PFSK-1 (cell line): ENCODE data around the gene ARHGAP15.

Source experiments
- FOXP2 ChIP-seq: optimal IDR thresholded peaks from 2 replicates; pipeline ENCODE3; 2011; ENCODE audit warnings: borderline replicate concordance, control low read depth, inconsistent platforms; ENCODE audit not compliant: insufficient read depth; ENCODE audit errors: extremely low read length, extremely low read depth
- POLR2AphosphoS5 ChIP-seq: IDR thresholded peaks from 2 replicates; pipeline ENCODE4 v1.6.1; 2012; ENCODE audit warnings: low read depth, mild to moderate bottlenecking, control low read depth, low read length, moderate library complexity
- REST ChIP-seq, 2 experiments: IDR thresholded peaks; 2 replicates each; pipeline versions ENCODE4 v1.6.1 to v1.8.0; 2011 to 2012; ENCODE audit warnings: low read depth in 2 of 2, low read length in 2 of 2, control low read depth in 1 of 2, inconsistent platforms in 1 of 2, mild to moderate bottlenecking in 1 of 2, moderate library complexity in 1 of 2; ENCODE audit not compliant: insufficient read depth in 1 of 2
- SIN3A ChIP-seq: IDR thresholded peaks from 2 replicates; pipeline ENCODE4 v1.6.1; 2012; ENCODE audit warnings: mild to moderate bottlenecking, low read length, moderate library complexity, borderline replicate concordance; ENCODE audit not compliant: insufficient read depth
- TAF1 ChIP-seq: IDR thresholded peaks from 2 replicates; pipeline ENCODE4 v1.6.1; 2012; ENCODE audit warnings: low read length, control low read depth, borderline replicate concordance; ENCODE audit not compliant: insufficient read depth

Gene ARHGAP15

GRCh38 chr2:143121079-143121478, 8.1 kb upstream of the ARHGAP15 start:
- TF ChIP-seq TAF1: no peak
- no peak for TF ChIP-seq FOXP2
- no peak for TF ChIP-seq REST (IDR thresholded peaks at IDR 0.05; ENCODE audit: insufficient read depth in 1 of 2, low read depth in 2 of 2, low read length in 2 of 2)
- TF ChIP-seq POLR2AphosphoS5: no peak
- TF ChIP-seq SIN3A: no peak

- no peak for TF ChIP-seq SIN3A
- TF ChIP-seq FOXP2: no peak
- no peak for TF ChIP-seq POLR2AphosphoS5
- TF ChIP-seq REST (IDR thresholded peaks at IDR 0.05; ENCODE audit: insufficient read depth in 1 of 2, low read depth in 2 of 2, low read length in 2 of 2): no peak
- no peak for TF ChIP-seq TAF1
These were observed 7.3 kb upstream of the ARHGAP15 start for GRCh38 chr2:143121957-143122356.

- TF ChIP-seq FOXP2 (no peak), POLR2AphosphoS5 (no peak), REST (IDR thresholded peaks at IDR 0.05; ENCODE audit: insufficient read depth in 1 of 2, low read depth in 2 of 2, low read length in 2 of 2) (no peak), TAF1 (no peak), SIN3A (no peak)
These were observed 5.3 kb upstream of the ARHGAP15 start for GRCh38 chr2:143123911-143124310.

- no peak for TF ChIP-seq SIN3A
- no peak for TF ChIP-seq POLR2AphosphoS5
- no peak for TF ChIP-seq FOXP2
- TF ChIP-seq REST (IDR thresholded peaks at IDR 0.05; ENCODE audit: insufficient read depth in 1 of 2, low read depth in 2 of 2, low read length in 2 of 2): no peak
- TF ChIP-seq TAF1: no peak
These were observed 4.8 kb upstream of the ARHGAP15 start for GRCh38 chr2:143124445-143124844.

GRCh38 chr2:143125717-143126116, 3.5 kb upstream of the ARHGAP15 start:
- no peak for TF ChIP-seq SIN3A
- no peak for TF ChIP-seq POLR2AphosphoS5
- TF ChIP-seq TAF1: no peak
- no peak for TF ChIP-seq FOXP2
- TF ChIP-seq REST (IDR thresholded peaks at IDR 0.05; ENCODE audit: insufficient read depth in 1 of 2, low read depth in 2 of 2, low read length in 2 of 2): no peak
